GM19099 (cell line): ENCODE results near the gene DNAJC4.

Source experiments
- POLR2A ChIP-seq: IDR thresholded peaks from 3 replicates; pipeline ENCODE4 v1.6.1; 2011; ENCODE audit warnings: low read depth; ENCODE audit not compliant: insufficient read length; ENCODE audit errors: extremely low read depth

Gene DNAJC4

DNA sequence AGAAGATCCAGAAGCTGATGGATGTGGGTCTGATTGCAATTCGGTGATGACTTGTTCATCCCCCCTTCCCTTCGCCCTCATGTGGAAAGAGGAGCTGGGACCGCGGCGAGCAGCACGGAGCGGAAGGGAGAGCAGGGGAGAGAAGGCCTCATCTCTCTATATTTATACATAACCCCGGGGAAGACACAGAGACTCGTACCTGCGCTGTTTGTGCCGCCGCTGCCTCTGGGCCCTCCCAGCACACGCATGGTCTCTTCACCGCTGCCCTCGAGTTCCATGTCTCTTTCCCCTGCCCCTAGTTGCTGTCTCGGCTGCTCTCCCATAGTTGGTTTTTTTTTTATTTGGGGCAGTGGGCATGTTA is 26.3 kb upstream of the DNAJC4 start:
- no peak for TF ChIP-seq POLR2A

DNA sequence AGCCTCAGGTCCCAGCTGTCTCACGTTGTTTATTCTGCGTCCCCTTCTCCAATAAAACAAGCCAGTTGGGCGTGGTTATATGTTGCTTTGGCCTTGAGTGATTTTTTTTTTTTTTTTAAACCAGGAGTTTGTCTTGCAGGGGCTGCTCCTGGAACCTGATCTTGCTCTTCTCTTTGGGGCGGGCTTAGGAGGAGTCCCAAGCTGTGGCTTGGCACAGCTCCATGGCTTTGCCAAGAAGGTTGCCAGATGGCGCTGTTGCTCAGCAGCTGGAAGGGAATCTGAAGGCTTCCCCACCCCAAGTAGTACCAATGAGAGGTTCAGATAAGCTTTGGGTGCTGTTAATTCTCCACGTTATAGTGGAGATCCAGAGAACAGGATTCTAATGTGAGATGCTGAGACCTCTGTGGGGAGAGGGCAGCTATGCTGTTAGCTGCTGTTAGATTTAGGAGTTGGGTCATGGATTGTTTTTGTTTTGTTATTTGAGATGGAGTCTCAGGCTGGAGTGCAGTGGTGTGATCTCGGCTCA is 25.8 kb upstream of the DNAJC4 start:
- TF ChIP-seq POLR2A: no peak

DNA sequence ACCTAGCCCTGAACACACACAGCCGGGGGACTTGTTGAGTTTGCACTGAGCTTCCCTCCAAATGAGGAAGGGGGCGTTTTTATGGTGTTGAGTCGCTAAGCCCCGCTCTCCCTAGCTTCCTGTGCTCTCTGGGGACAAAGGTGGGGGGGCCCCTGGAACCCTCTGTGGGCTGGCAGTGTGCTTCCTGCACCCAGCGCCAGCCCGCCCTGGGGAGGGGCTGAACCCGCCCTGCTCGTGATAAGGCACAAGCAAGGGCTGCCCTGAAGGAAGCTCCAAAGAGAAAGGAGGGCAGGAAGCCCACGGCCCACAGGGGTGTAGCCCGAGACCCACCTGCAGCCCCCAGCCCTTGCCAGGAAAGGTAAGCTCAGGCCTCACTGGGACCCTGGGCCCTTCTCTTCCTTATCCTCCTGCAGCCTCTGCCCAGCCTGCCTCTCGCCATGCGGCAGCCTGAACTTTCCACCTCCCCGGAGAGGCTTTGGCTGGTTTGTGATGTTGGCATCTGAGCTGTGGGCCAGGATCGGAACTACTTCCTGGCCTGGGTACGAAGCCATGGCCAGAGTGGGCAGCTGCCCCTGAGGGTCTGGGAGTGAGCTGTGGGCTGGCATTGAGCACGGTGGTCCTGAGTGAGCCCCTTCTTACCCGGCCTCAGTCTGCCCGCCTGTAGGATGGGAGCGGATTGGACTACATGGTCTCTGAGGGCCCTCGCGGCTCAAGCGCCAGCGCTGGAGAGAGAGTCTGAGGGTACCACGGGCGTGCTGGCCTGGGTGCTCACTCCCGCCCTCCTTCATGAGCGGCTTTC is 23.7 kb upstream of the DNAJC4 start, which contains the start of gene FERMT3:
TSS of gene FERMT3 (plus strand) at position 265 of the 799 bp plus-strand sequence. CDS start 644 bp downstream, outside the sequence.
- peak; percentile 54 for TF ChIP-seq POLR2A

DNA sequence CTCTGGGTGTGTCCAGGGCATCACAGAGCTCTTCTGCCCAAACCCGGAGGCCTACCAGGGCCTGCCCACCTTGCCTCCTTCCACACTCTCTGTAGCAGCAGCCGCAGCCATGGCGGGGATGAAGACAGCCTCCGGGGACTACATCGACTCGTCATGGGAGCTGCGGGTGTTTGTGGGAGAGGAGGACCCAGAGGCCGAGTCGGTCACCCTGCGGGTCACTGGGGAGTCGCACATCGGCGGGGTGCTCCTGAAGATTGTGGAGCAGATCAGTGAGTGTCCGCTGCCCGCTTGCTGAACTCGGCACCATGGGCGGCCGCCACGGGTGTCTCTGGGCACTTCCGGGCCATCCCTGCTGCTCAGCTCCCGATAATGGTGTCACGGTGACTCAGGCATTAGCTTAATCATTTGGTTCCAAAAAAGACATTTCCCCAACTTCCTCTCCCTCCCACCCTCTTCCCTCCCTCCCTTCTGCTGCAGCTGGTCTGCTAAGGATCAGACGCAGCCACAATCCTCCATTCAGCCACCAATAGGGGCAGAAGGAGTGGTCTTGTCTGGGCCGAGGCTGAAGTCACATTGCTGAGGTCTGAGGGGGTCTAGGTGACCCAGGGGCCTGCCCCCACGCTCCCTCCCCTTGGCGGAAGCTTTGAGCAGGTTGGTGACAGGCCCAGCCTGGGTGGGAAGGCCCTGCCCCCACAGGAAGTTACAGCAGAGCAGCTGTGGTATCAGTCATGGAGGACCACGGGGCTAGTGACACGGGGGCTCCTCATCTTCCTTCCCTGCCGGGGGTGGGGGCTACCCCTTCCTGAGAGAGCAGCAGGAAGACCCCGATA is 22.9 kb upstream of the DNAJC4 start:
- peak; percentile 80 for TF ChIP-seq POLR2A

DNA sequence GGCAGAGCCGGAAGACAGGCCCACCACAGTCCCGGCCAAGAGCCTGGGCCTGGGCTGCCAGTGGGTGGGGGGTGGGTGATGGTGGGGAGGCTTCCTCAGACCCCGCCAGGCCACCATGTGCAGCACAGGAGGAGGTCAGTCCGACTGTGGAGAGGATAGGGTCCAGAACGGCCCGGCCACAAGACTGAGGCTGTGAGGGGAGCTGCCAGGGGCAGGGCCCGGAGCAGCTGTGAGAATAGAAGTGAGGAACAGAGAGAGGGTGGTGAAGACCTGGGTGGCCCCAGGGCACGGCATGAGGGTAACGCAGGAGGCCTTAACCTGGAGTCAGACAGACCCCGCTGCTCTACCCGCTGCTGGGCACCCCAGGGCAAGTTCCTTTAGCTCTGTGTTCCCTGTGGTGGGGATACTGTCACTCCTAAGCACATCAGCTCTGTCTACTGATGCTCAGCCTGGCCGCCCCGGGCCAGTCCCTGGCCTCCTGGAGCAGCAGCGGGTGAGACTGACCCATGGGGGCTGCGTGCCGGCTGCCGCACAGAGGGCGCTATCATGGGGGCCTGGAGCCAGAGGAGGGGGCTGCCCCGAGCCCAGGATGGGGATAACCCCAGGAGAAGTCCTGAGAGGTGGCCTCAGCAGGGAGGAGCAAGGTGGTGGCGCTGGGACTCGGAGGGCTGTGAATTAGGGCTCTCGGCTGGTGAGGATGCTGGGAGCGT is 22.1 kb upstream of the DNAJC4 start:
- TF ChIP-seq POLR2A: no peak

DNA sequence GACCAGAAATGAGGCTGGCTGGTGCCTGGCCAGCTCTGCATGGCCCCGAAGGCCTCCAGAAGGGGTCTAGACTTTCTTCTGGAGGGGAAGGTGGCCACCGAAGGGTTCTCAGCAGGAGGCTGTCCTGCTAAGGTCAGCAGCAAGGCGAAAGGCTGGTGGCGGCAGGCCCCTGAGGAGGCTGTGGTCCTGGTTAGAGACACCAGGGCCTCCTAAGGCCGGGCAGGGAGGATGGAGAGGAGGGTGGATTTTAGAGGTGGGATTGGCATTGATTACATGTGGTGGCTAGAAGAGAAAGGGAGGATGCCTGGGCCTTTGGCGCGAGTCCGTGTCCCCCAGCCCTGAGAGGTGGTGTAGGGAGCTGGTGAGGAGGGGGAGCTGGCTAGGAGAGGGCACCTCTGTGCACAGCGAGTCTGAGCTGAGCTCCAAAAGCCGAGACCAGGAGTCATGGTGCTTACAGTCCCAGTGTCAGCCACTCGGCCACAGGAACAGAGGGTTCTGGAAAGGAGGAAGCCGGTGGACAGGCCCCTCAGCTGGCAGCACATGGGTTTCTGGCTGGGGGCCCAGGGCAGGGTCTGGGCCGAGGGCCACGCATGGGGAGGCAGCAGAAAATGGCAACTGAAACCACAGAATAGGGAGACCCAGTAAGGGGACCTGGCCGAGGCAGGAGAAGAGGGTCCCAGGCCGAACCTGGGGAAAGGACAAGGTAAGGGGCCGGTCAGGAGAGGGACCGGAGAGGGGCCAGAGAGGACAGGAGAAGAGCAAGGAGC is 21.4 kb upstream of the DNAJC4 start:
- TF ChIP-seq POLR2A: no peak

DNA sequence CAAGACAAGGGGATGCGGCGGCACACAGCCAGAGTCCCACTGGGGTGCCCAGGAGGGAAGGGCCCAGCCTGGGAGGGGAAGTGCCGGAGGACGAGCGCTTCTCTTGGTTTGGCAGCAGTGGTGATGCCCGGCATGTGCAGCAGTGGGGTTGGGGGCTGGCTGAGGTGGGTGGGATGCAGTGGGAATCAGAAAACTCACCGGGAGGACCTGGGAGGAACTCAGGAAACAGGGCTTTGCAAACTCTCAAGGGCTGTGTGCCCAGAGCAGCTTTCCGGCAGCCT is 20.8 kb upstream of the DNAJC4 start:
- TF ChIP-seq POLR2A: no peak

DNA sequence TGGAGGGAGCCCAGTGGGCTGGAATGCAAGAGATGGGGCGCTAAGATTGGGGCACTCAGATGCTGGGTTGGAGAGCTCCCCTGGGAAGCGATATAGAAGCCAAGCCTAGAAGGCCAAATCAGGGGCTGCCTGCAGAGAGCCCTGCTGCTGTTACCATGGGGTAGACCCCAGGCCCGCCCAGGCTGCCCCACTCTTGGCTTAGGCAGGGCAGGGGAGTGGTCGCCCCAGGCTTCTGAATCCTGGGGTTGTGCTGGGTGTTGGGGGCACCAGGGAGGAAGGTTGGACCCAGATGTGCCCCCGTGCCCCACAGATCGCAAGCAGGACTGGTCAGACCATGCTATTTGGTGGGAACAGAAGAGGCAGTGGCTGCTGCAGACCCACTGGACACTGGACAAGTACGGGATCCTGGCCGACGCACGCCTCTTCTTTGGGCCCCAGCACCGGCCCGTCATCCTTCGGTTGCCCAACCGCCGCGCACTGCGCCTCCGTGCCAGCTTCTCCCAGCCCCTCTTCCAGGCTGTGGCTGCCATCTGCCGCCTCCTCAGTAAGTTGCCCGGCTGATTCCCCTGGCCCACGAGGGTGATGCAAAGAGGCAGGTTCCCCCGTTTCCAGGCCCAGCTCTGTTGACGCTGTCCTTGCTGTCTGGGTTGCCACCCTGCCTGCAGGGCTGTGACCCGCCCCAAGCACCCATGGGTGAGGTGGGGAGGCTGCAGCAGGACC is 19.9 kb upstream of the DNAJC4 start:
- TF ChIP-seq POLR2A: no peak

DNA sequence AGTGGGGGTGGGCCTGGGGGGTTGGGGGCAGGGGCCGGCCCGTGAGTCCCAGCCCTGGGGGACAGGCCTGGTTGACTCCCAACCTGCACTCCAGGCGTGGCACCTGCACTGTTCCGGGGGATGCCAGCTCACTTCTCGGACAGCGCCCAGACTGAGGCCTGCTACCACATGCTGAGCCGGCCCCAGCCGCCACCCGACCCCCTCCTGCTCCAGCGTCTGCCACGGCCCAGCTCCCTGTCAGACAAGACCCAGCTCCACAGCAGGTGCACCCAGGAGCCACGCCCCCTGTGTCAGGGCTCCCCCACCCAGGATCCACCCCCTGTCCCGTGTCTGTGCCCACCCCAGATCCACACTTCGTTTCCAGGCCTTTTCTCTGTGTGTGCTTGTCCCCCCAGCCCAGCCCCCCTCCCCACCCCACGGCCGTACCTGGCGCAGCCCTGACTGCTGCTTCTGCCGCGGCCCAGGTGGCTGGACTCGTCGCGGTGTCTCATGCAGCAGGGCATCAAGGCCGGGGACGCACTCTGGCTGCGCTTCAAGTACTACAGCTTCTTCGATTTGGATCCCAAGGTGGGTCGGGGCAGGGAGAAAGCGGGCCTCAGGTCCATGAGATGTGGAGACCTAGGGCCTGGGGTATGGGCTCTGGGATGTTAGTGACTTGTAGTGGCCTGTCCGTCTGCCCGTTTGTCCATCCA is 19.0 kb upstream of the DNAJC4 start:
- no peak for TF ChIP-seq POLR2A

DNA sequence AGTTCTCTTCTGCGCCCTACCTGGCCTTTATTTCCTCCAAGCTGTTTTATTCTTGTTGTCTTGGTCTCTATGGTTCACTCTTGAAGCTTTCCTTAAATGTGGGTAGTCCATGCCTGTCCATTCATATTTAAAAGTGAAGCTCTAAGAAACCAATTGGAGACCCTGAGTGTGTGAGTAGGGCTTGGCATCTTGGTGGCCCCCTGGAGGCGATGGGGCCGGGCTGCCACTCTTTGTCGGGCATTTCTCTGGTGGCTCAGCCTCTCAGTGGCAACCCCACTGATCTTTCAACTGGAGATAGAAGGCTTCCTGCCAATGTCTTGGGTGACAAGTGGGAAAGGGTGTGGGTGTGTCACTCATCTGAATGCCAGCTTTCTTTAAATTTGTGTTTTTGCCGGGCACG is 13.5 kb upstream of the DNAJC4 start:
- TF ChIP-seq POLR2A: no peak

DNA sequence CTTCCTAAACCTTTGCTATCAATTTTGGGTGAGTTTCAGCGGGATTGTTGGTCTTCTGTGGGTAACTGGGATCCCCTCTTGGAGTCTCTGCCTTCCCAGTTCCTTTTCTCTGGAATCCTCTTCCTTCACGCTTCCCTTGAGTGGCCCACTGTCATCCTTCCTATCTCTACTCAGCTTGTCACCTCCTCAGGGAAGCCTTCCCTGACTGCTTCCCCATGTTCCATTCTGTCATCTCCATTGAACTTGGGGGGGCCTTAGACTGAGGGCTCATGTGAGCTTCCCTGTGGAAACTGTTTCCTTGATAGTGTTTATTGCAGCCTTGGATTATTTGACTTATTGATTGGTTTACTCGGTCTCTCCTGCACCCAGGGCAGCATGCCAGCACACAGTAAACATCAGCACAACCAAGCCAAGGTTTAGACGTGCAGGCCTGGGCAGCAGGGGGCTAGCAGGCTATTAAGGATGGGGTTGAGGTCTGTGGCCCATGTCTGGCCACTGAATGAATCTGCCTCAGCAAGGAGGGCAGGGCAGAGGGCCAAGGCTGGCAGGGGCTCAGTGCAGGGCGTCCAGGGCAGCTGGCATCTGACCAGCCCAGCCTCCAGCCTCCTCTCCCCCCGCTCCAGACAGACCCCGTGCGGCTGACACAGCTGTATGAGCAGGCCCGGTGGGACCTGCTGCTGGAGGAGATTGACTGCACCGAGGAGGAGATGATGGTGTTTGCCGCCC is 11.6 kb upstream of the DNAJC4 start:
- TF ChIP-seq POLR2A: no peak

DNA sequence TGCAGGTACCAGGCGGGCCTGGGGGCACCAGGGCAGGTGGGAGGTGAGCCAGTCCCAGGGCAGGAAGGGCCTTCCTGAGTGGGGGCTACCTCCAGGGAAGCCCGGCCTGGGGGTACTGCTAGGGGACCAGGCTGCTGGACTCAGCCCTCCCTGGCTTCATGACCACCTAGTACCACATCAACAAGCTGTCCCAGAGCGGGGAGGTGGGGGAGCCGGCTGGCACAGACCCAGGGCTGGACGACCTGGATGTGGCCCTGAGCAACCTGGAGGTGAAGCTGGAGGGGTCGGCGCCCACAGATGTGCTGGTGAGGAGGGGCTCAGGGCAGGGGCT is 11.0 kb upstream of the DNAJC4 start:
- TF ChIP-seq POLR2A: no peak

DNA sequence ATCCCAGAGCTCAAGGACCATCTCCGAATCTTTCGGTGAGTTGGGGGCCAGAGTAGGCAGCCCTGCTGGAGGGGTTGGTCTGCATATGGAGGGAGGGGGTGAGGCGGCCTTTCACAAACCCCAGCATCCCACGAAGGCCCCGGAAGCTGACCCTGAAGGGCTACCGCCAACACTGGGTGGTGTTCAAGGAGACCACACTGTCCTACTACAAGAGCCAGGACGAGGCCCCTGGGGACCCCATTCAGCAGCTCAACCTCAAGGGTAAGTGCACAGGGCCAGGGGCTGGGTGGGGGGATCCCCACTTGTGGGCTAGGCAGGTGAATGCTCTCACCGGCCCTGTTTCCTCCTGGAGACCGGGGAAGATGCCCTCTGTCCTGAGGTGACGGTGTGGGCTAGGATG is 10.6 kb upstream of the DNAJC4 start:
- TF ChIP-seq POLR2A: no peak
